GM18861 (cell line): ENCODE measurements around the gene AUTS2.

ENCODE experiments used
- ATAC-seq: cut with Tn5 transposase; IDR thresholded peaks from one replicate; pipeline ENCODE4 v1.9.1; 2021; ENCODE audit not compliant: unreplicated experiment

AUTS2 gene

GRCh38 chr7:69922026-69922803, 323.9 kb downstream of the AUTS2 start:
- no peak for ATAC-seq

DNA sequence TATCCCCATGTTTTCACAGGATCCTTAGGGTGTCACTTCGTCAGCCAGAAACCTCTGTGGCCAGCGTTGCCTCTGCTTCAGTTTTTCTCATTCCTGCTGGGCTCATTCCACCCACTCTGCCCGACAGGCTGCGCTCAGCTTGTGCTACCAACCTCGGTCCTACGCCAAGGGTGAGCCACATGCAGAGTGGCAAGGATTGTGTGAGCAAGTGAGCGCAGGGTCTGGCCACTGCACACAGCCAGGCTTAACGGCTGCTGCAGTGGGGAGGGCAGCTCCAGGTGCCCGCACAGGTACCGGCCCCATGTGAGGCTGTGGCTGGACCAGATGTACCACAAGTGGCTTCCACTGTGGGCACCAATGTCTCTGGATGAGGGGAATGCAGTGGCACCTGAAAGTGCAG, 329.2 kb downstream of the AUTS2 start:
- ATAC-seq: no peak

DNA sequence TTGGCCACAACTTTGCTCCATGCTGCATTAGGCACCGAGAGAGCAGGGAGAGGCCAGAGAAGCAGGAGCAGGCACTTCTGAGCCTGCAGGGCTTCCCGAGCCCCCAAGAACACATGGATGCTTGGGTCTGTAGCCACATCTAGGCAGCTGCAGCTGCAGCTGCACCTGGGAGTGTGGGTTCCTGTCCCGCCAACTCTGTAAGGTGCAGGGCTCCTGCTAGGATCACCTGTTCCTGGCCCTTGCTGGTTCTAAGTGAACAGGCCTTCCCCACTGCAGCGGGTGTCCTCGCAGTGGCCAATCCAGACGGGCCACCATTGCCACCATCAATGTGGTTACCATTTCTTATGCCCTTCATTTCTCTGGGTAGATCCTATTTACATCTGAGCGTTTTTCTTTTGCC, 330.3 kb downstream of the AUTS2 start:
- ATAC-seq: no peak

GRCh38 chr7:69929622-69930021, 331.3 kb downstream of the AUTS2 start:
- ATAC-seq: no peak

GRCh38 chr7:69932034-69932628, 333.9 kb downstream of the AUTS2 start:
- no peak for ATAC-seq

- ATAC-seq: no peak
Observed at GRCh38 chr7:69934144-69934903, 336.0 kb downstream of the AUTS2 start.

DNA sequence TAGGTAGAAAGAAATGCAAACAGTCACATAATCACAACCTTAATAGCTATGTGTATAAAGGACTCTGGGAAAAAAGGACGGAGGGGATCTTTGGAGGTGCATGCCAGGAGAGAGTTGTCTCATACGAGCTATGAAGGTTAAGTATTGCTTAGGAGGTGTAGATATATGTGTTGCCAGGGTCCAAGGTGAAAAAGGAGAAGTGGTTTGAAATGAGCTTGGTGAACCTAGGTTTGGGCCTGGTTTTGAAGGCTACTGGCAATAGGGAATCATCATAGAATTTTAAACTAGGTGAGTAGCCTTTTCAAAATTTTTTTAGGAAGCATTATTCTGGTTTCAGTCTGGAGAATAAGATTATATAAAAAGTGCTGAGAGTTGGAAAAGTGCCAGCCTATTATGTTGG, 336.8 kb downstream of the AUTS2 start:
- ATAC-seq: no peak

GRCh38 chr7:69937097-69937496, 338.8 kb downstream of the AUTS2 start:
- no peak for ATAC-seq

- no peak for ATAC-seq
Observed at GRCh38 chr7:69939317-69939716, 341.0 kb downstream of the AUTS2 start.

DNA sequence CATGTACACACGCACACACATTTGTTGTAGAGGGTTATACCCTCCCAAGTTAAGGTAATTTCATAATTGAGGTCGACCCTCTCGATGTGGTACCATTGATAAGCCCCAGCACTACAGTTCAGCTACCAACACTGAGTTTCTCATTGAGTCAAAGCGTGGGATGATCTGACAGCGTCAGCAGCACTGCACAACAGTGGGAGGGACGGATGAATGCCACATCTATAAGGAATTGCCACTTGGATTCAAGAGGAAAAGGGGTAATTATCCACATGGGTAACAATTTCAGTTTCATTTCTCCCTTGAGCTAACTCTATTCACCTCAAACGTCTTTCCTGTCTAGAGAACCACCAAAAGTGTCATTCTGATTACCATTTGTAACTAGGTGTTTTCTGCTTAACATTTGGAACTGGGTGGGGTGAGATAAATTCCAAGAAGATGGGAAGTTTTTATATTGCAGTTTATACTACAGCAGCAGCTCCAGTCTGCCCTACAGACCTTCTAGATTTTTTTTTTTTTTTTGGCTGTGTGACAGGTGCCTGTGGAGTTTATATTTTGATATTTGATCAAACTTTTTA, 342.9 kb downstream of the AUTS2 start:
- ATAC-seq: no peak

- ATAC-seq: no peak
Observed at GRCh38 chr7:69942573-69942972, 344.3 kb downstream of the AUTS2 start.

DNA sequence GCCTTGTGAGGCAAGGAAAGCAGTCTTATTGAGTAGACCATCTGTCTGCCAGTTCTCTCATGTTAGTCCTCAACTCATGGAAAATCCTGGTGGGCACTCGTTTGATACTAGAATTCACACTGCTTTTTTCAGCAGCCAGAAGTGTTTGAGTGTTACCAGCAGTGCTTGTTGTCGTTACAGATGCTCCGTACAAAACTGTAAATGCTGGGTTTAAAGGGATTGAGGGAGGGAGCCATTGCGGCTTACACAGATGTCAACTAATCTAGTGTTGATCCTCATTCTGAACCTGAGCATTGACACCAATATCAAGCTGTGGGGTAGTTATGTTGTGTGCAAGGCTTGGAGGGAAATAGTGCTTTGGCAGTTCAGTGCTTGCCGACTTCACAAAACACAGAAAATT, 348.6 kb downstream of the AUTS2 start:
- no peak for ATAC-seq

DNA sequence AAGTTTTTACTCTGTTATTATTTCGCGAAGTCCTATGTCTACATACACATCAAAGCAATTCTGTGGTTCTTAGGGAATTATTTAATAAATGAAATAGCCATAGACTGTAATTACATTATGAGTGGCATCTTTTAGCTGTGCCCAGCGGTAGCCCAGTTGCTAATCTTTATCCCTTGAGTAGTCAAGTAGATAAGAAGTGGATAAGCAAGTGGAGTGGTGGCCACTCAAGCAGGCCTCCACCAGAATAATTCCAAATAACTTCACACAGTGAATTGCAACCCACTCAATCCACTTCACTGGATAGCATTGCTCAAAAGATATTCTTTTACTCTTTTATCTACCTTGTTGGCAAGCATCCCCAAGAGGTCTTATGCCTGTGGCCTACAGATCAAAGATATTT, 349.7 kb downstream of the AUTS2 start:
- ATAC-seq: no peak

DNA sequence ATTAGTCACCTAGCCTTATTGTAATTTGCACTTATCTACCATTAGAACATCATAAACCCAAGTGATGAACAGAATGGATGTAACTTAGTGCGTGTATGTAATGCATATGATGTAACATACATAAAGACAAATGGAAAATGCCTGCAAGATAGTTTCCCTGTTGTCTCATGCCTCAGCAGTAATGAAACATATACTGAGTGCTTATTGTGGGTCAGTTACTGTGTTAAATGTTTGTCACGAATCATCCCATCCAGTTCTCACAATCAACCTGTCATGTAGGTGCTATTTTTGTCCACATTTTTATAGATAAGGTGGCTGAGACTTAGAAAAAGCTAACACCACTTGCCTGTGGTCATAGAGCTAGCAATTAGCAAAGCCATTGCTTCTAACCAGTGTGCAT, 350.8 kb downstream of the AUTS2 start:
- no peak for ATAC-seq

- ATAC-seq: no peak
Observed at GRCh38 chr7:69951458-69951857, 353.2 kb downstream of the AUTS2 start.

- no peak for ATAC-seq
Observed at GRCh38 chr7:69953136-69954067, 355.1 kb downstream of the AUTS2 start.

DNA sequence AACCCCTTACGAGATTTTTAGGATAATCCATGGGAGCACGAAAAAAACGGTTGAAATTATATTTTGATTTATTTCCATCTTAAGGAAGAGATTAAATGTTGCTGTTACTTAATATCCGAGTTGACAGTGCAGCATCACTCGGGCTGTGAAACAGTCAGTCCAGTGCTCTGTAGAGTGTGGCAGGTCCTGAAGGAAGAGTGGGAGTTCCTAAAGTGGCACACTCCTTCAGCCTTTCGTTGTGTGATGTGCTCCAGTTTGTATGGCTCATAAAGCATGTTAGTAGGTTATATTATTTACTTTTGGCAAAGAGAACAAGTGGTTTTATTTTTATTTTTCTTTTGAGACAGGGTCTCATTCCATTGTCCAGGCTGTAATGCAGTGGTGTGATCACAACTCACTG, 358.3 kb downstream of the AUTS2 start:
- no peak for ATAC-seq

- ATAC-seq: no peak
Observed at GRCh38 chr7:69957661-69958060, 359.4 kb downstream of the AUTS2 start.

- ATAC-seq: no peak
Observed at GRCh38 chr7:69959789-69960499, 361.7 kb downstream of the AUTS2 start.

GRCh38 chr7:69961436-69961835, 363.2 kb downstream of the AUTS2 start:
- no peak for ATAC-seq
